H9 (cell line): ENCODE measurements around the gene TMA16. TPM values are rescaled to one million over a fixed set of nuclear protein-coding genes. Genes with fewer than 3 reads are reported as not detected.
A peak's percentile ranks its signal among the peaks of the same experiment; 100 is the strongest.
"Not testable (repeated sequence)": the region's sequence is repeated elsewhere in the genome, so short reads cannot be mapped to it uniquely, and the experiment has no call there.

Experiments used
- DNase-seq: peaks from one replicate; pipeline ENCODE4 v3.0.0-alpha.2; 2017
- H2AFZ ChIP-seq: one replicate; pipeline ENCODE4 v1.6.1; 2013; ENCODE audit warnings: mild to moderate bottlenecking, low read length, control low read depth, moderate library complexity
- H2AK5ac ChIP-seq: 2 replicates; pipeline ENCODE4 v1.6.1; 2013; ENCODE audit warnings: low read length, control low read depth, mixed read lengths; ENCODE audit not compliant: insufficient read length
- H2BK120ac ChIP-seq: one replicate; pipeline ENCODE4 v1.6.1; 2013; ENCODE audit warnings: low read depth, mild to moderate bottlenecking, low read length, control low read depth, inconsistent platforms; ENCODE audit not compliant: poor library complexity, severe bottlenecking
- H2BK12ac ChIP-seq: 2 replicates; pipeline ENCODE4 v1.6.1; 2013; ENCODE audit warnings: low read length, control low read depth, mixed read lengths, low read depth; ENCODE audit not compliant: insufficient read length
- H2BK15ac ChIP-seq: 2 replicates; pipeline ENCODE4 v1.6.1; 2013; ENCODE audit warnings: low read depth, low read length, control low read depth
- H2BK20ac ChIP-seq: one replicate; pipeline ENCODE4 v1.6.1; 2013; ENCODE audit warnings: low read depth, mild to moderate bottlenecking, low read length, control low read depth, inconsistent platforms; ENCODE audit not compliant: poor library complexity, severe bottlenecking
- H2BK5ac ChIP-seq: 2 replicates; pipeline ENCODE4 v1.6.1; 2013; ENCODE audit warnings: low read length, control low read depth, mixed read lengths; ENCODE audit not compliant: insufficient read length
- H3K14ac ChIP-seq: 2 replicates; pipeline ENCODE4 v1.6.1; 2013; ENCODE audit warnings: low read length, control low read depth; ENCODE audit not compliant: insufficient read depth
- H3K18ac ChIP-seq: 2 replicates; pipeline ENCODE4 v1.6.1; 2013; ENCODE audit warnings: low read depth, mild to moderate bottlenecking, mixed read lengths, low read length, control low read depth; ENCODE audit not compliant: insufficient read length
- H3K23ac ChIP-seq: 2 replicates; pipeline ENCODE4 v1.6.1; 2013; ENCODE audit warnings: low read length, control low read depth, mixed read lengths, low read depth; ENCODE audit not compliant: insufficient read length
- H3K23me2 ChIP-seq: 2 replicates; pipeline ENCODE4 v1.6.1; 2013; ENCODE audit warnings: low read depth, mild to moderate bottlenecking, mixed read lengths, low read length, control low read depth; ENCODE audit not compliant: insufficient read length, poor library complexity, severe bottlenecking
- H3K27ac ChIP-seq: 2 replicates; pipeline ENCODE4 v1.5.1; 2013; ENCODE audit warnings: low read length, control low read depth, mixed read lengths, low read depth; ENCODE audit not compliant: insufficient read length
- H3K27me3 ChIP-seq: 2 replicates; pipeline ENCODE4 v1.6.1; 2013; ENCODE audit warnings: low read length, control low read depth, inconsistent platforms; ENCODE audit not compliant: insufficient read depth
- H3K4ac ChIP-seq: 2 replicates; pipeline ENCODE4 v1.6.1; 2013; ENCODE audit warnings: low read depth, mild to moderate bottlenecking, control low read depth, inconsistent platforms, low read length, moderate library complexity
- H3K4me1 ChIP-seq: 2 replicates; pipeline ENCODE4 v1.6.1; 2013; ENCODE audit warnings: low read length, control low read depth, inconsistent platforms; ENCODE audit not compliant: insufficient read depth
- H3K4me2 ChIP-seq: 2 replicates; pipeline ENCODE4 v1.6.1; 2013; ENCODE audit warnings: low read length, control low read depth, mixed read lengths; ENCODE audit not compliant: insufficient read length, insufficient read depth
- H3K56ac ChIP-seq: 2 replicates; pipeline ENCODE4 v1.6.1; 2013; ENCODE audit warnings: low read depth, mild to moderate bottlenecking, mixed read lengths, low read length, control low read depth; ENCODE audit not compliant: insufficient read length
- H3K79me1 ChIP-seq: 2 replicates; pipeline ENCODE4 v1.6.1; 2013; ENCODE audit warnings: low read depth, mild to moderate bottlenecking, moderate library complexity, low read length, control low read depth, inconsistent platforms; ENCODE audit not compliant: insufficient read depth, poor library complexity, severe bottlenecking
- H3K79me2 ChIP-seq: 2 replicates; pipeline ENCODE4 v1.6.1; 2013; ENCODE audit warnings: low read length, control low read depth, inconsistent platforms; ENCODE audit not compliant: insufficient read depth
- H3K9ac ChIP-seq: 2 replicates; pipeline ENCODE4 v1.6.1; 2013; ENCODE audit warnings: low read length, control low read depth, mixed read lengths; ENCODE audit not compliant: insufficient read length; ENCODE audit errors: extremely low read depth
- H3K9me3 ChIP-seq: one replicate; pipeline ENCODE4 v1.6.1; 2013; ENCODE audit warnings: low read depth, low read length, inconsistent platforms; ENCODE audit not compliant: control insufficient read depth
- H3T11ph ChIP-seq: one replicate; pipeline ENCODE4 v1.6.1; 2013; ENCODE audit warnings: mild to moderate bottlenecking, low read length, control low read depth, inconsistent platforms
- H4K20me1 ChIP-seq: one replicate; pipeline ENCODE4 v1.6.1; 2013; ENCODE audit not compliant: control insufficient read depth, insufficient read length, insufficient read depth
- H4K5ac ChIP-seq: 2 replicates; pipeline ENCODE4 v1.6.1; 2013; ENCODE audit warnings: low read depth, mild to moderate bottlenecking, mixed read lengths, low read length, control low read depth; ENCODE audit not compliant: insufficient read length
- H4K8ac ChIP-seq: replicated peaks from 2 replicates; pipeline ENCODE4 v1.6.1; 2013; ENCODE audit warnings: low read length, control low read depth, mixed read lengths, low read depth; ENCODE audit not compliant: insufficient read length
- H4K91ac ChIP-seq: 2 replicates; pipeline ENCODE4 v1.6.1; 2013; ENCODE audit warnings: low read depth, mild to moderate bottlenecking, moderate library complexity, mixed read lengths, low read length, control low read depth; ENCODE audit not compliant: insufficient read length
- H3K27ac Mint-ChIP-seq, 3 experiments: 2 replicates in 2 of 3; 3 replicates in 1 of 3; pipeline ENCODE4 v1.8.0; 2020 to 2021; ENCODE audit warnings: mixed read lengths in 3 of 3, mild to moderate bottlenecking in 1 of 3, moderate library complexity in 1 of 3
- H3K27me3 Mint-ChIP-seq: 2 replicates; pipeline ENCODE4 v1.8.0; 2021; ENCODE audit warnings: low read depth, mild to moderate bottlenecking, moderate library complexity, mixed read lengths
- H3K36me3 Mint-ChIP-seq, 3 experiments: 2 replicates in 2 of 3; 3 replicates in 1 of 3; pipeline ENCODE4 v1.8.0; 2020 to 2021; ENCODE audit warnings: low read depth in 3 of 3, mixed read lengths in 3 of 3; ENCODE audit not compliant: insufficient read depth in 1 of 3
- H3K4me1 Mint-ChIP-seq, 2 experiments: 2 replicates each; pipeline ENCODE4 v1.8.0; 2020; ENCODE audit warnings: mixed read lengths in 2 of 2
- H3K4me3 Mint-ChIP-seq, 2 experiments: 2 replicates in 1 of 2; 3 replicates in 1 of 2; pipeline ENCODE4 v1.8.0; 2020 to 2021; ENCODE audit warnings: mild to moderate bottlenecking in 2 of 2, mixed read lengths in 2 of 2, moderate library complexity in 1 of 2
- H3K9me3 Mint-ChIP-seq, 2 experiments: 2 replicates in 1 of 2; 3 replicates in 1 of 2; pipeline ENCODE4 v1.8.0; 2020; ENCODE audit warnings: mild to moderate bottlenecking in 2 of 2, mixed read lengths in 2 of 2, moderate library complexity in 1 of 2
- WGBS: extraction: QIAGEN DNeasy Blood & Tissue Kit; methylation state at CpG from one replicate; pipeline ENCODE4 v1.1.7; 2013; ENCODE audit warnings: missing lambda C conversion rate, low lambda C conversion rate, mixed read lengths; ENCODE audit not compliant: insufficient read length; ENCODE audit errors: extremely low coverage; 5-methylcytosine and 5-hydroxymethylcytosine counted together
- long read RNA-seq: library from polyadenylated mRNA; unstranded; transcript quantifications from one replicate; pipeline ENCODE4 v2.0.0, GENCODE V29; 2020
- total RNA-seq: library from RNA; stranded (reverse); gene quantifications from 2 replicates; pipeline ENCODE4 v1.2.1, GENCODE V29; 2021
- TF ChIP-seq, protein P1 (sequence below): fragments of 200-600 bp; sonication (generic); conservative IDR thresholded peaks from 3 replicates; pipeline ENCODE4 v1.8.0; 2021; ENCODE audit warnings: antibody characterized with exemption, mild to moderate bottlenecking

The TMA16 gene
- total RNA-seq, result 60.1 and 61.3 TPM in 2 replicates
- long read RNA-seq, transcript TMA16-201 (7 exons, 1,978 nt), result major isoform, 73 of 95 reads
- long read RNA-seq, partial matches to known transcripts, result 3 of 95 reads
- long read RNA-seq, other reads (novel, unspliced or antisense), result 12 of 95 reads

DNA sequence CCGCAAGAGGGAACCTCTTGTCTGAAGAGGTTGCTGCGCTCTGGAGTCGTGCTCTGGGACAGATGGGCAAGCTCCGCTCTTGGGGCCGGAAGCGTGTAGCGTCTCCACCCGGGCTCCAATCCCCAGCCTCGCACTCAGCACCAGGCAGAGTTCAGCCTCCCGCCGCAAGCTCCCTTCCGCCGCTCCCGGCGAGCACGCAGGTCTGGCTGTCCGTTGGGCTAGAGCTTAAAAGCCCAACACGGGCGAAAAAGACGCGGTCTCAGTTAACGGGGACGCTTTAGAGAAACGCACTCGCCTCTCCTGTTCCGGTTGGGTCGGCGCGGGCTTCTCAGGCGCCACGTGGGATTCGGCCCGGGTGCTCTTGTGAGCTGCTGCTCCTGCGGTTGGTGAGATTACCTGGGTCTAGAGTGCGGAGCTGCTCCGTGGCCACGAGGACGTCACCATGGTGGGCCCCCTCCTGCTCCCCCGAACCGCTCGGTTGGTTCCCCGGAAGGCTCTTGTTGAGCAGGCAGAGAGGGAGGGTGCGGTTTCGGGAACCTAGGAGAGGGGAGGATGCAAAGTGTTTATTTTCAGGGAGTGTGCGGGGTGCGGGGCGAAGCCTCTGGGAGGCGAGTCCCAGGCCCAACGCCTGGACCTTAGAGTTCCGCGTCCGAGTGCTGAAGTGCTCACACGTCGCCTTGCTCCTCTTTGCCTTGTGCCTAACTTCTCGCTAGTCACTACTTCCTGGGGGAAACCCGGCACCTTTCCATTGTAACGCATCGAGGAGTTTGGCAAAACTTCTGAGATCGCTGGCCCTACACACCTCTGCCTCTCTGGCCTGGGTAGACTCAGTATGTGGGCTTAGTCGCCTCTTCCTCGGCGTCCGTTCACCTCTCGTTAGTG, at the start of gene TMA16:
Gene TMA16 (plus strand): TSS at position 331 of the 882 bp plus-strand sequence. CDS start 112 bp downstream, at position 443.
- peaks cover 23% of the 10 kb centered on the region for H3K79me2 ChIP-seq
- no peaks in the 10 kb centered on the region for H3K27me3 ChIP-seq
- H2BK20ac ChIP-seq, result no peak within 1 kb of the TSS
- H3K79me1 ChIP-seq, result no peaks in the 10 kb centered on the region
- H3K23me2 ChIP-seq, result peaks cover 5% of the 10 kb centered on the region
- H2AFZ ChIP-seq, result no peak within 1 kb of the TSS
- H4K91ac ChIP-seq, result no peak within 1 kb of the TSS
- peak within 1 kb of the TSS; percentile 95 to 98 for H3K4me3 Mint-ChIP-seq
- peak within 1 kb of the TSS; percentile 93 for H3K4me2 ChIP-seq
- H2AK5ac ChIP-seq, result no peak within 1 kb of the TSS
- H2BK120ac ChIP-seq, result peak within 1 kb of the TSS; percentile 83
- H3K14ac ChIP-seq, result peak within 1 kb of the TSS; percentile 96
- peak within 1 kb of the TSS; percentile 88 for H3K27ac ChIP-seq
- H3K18ac ChIP-seq, result peak within 1 kb of the TSS; percentile 92
- H2BK12ac ChIP-seq, result no peak within 1 kb of the TSS
- peak within 1 kb of the TSS; percentile 63 for H3K56ac ChIP-seq
- peaks cover 13 to 14% of the 10 kb centered on the region in 2 experiments for H3K4me1 Mint-ChIP-seq
- peak within 1 kb of the TSS; percentile 100 for H3K27ac Mint-ChIP-seq
- H4K8ac ChIP-seq, result no peak within 1 kb of the TSS
- no peaks in the 10 kb centered on the region for H4K20me1 ChIP-seq
- no CpG with 5 or more reads among the region's 64 CpGs for WGBS
- no peaks in the 10 kb centered on the region; the same call in 1 of the 2 replicates for H3K4me1 ChIP-seq
- H3K9ac ChIP-seq, result peak within 1 kb of the TSS; percentile 92
- peak; percentile 89 for DNase-seq
- peak within 1 kb of the TSS; percentile 7 for H4K5ac ChIP-seq
- no peak within 1 kb of the TSS for H2BK15ac ChIP-seq
- H3K9me3 Mint-ChIP-seq, result no peaks in the 10 kb centered on the region; a peak in 1 of 5 replicates
- H3K36me3 Mint-ChIP-seq, result peaks cover 10 to 17% (median 14%) of the 10 kb centered on the region in 3 experiments; a peak in 6 of 7 replicates
- H3K23ac ChIP-seq, result no peak within 1 kb of the TSS
- H2BK5ac ChIP-seq, result peak within 1 kb of the TSS; percentile 13
- no peak within 1 kb of the TSS for H3T11ph ChIP-seq
- H3K9me3 ChIP-seq, result no peaks in the 10 kb centered on the region
- H3K27me3 Mint-ChIP-seq, result no peaks in the 10 kb centered on the region
- H3K4ac ChIP-seq, result no peak within 1 kb of the TSS; the same call in 1 of the 2 replicates
- TF ChIP-seq, protein P1, sequence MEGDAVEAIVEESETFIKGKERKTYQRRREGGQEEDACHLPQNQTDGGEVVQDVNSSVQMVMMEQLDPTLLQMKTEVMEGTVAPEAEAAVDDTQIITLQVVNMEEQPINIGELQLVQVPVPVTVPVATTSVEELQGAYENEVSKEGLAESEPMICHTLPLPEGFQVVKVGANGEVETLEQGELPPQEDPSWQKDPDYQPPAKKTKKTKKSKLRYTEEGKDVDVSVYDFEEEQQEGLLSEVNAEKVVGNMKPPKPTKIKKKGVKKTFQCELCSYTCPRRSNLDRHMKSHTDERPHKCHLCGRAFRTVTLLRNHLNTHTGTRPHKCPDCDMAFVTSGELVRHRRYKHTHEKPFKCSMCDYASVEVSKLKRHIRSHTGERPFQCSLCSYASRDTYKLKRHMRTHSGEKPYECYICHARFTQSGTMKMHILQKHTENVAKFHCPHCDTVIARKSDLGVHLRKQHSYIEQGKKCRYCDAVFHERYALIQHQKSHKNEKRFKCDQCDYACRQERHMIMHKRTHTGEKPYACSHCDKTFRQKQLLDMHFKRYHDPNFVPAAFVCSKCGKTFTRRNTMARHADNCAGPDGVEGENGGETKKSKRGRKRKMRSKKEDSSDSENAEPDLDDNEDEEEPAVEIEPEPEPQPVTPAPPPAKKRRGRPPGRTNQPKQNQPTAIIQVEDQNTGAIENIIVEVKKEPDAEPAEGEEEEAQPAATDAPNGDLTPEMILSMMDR, result no peak

DNA sequence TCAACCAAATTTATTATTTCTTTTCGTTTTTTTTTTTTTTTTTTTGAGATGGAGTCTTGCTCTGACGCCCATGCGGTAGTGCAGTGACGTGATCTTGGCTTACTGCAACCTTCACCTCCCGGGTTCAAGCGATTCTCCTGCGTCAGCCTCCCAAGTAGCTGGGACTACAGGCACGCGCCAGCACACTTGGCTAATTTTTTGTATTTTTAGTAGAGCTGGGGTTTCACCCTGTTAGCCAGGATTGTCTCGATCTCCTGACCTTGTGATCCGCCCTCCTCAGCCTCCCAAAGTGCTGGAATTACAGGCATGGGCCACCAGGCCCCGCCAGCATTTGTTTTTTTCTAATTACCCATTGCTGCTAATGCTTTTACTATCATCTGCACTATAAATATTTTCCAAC, 47.5 kb upstream of the TMA16 start:
- H3K23me2 ChIP-seq, H2BK20ac ChIP-seq: not testable (repeated sequence)

More for the DNA sequence above, 47.5 kb upstream of the TMA16 start:
- not testable (repeated sequence) for H3K27ac ChIP-seq, H4K20me1 ChIP-seq, H3K4me2 ChIP-seq, H3K36me3 Mint-ChIP-seq, H3K27ac Mint-ChIP-seq, H4K91ac ChIP-seq, H3K56ac ChIP-seq, H2BK5ac ChIP-seq, H3K14ac ChIP-seq, H3K9me3 ChIP-seq, H2BK120ac ChIP-seq, DNase-seq, H3K79me1 ChIP-seq, H3K9me3 Mint-ChIP-seq, H2BK12ac ChIP-seq, H2AK5ac ChIP-seq, H3K9ac ChIP-seq, H3K18ac ChIP-seq, H3K4me1 Mint-ChIP-seq, H4K5ac ChIP-seq, H2BK15ac ChIP-seq, H3K27me3 Mint-ChIP-seq, H4K8ac ChIP-seq, H2AFZ ChIP-seq, H3K27me3 ChIP-seq, H3K4ac ChIP-seq, H3K79me2 ChIP-seq, H3K4me1 ChIP-seq, H3T11ph ChIP-seq, H3K23ac ChIP-seq, H3K4me3 Mint-ChIP-seq
- whole genome bisulfite sequencing, result no CpG with 5 or more reads among the region's 12 CpGs
